ENCODE results near the gene ATP10A. TPM values are rescaled to one million over a fixed set of nuclear protein-coding genes. Genes with fewer than 3 reads are reported as not detected.

ATP10A gene
- polyA plus RNA-seq, 1 donor (not counting 4 experiments of a cell fraction or from before 2014, with no cell fraction given) = not detected

- H2AFZ ChIP-seq (ENCODE audit: control insufficient read depth, low read length) = no peak overlapping the region
- no peak overlapping the region for H3K9ac ChIP-seq (ENCODE audit: control insufficient read depth, extremely low read depth, insufficient read depth, low read length)
- dilution Hi-C loops (cut with MboI; ENCODE audit: extremely low pct_ligation_motif_present, low sequenced_read_pairs) = no loop called here
- H3K27me3 ChIP-seq (ENCODE audit: control insufficient read depth, extremely low read depth, insufficient read depth, low read length) = no peaks in the 10 kb centered on the region
- peaks cover 16% of the 10 kb centered on the region for H3K9me3 ChIP-seq (ENCODE audit: control insufficient read depth, low read depth, low read length)
- no peaks in the 10 kb centered on the region for H3K9me1 ChIP-seq (ENCODE audit: control insufficient read depth, extremely low read depth, insufficient read depth, low read length)
- H3K36me3 ChIP-seq (ENCODE audit: control insufficient read depth in 2 of 2, extremely low read depth in 1 of 2, insufficient read depth in 2 of 2, low read length in 2 of 2) = no peaks in the 10 kb centered on the region
- no peak for FAIRE-seq
- H3K27ac ChIP-seq (ENCODE audit: control insufficient read depth, insufficient read depth, low read length) = no peak overlapping the region
- no peaks in the 10 kb centered on the region for H4K20me1 ChIP-seq (ENCODE audit: control insufficient read depth, extremely low read depth, insufficient read depth, low read length)
- no peaks in the 10 kb centered on the region for H3K79me2 ChIP-seq (ENCODE audit: control insufficient read depth, insufficient read depth, low read length)
- H3K4me2 ChIP-seq (ENCODE audit: control insufficient read depth, extremely low read depth, insufficient read depth, low read depth, low read length) = no peak overlapping the region
- no peaks in the 10 kb centered on the region for H3K4me1 ChIP-seq (ENCODE audit: control insufficient read depth, extremely low read depth, insufficient read depth, low read length)
- no peak overlapping the region for H3K4me3 ChIP-seq (ENCODE audit: control insufficient read depth in 2 of 3, extremely low read depth in 1 of 3, insufficient read depth in 2 of 3, low read depth in 1 of 3, low read length in 3 of 3)
- DNase-seq (ENCODE audit: low read depth, low spot score) = no peak
- TF ChIP-seq EZH2 (IDR thresholded peaks at IDR 0.05; ENCODE audit: low read length) = no peak
- TF ChIP-seq, protein P1, sequence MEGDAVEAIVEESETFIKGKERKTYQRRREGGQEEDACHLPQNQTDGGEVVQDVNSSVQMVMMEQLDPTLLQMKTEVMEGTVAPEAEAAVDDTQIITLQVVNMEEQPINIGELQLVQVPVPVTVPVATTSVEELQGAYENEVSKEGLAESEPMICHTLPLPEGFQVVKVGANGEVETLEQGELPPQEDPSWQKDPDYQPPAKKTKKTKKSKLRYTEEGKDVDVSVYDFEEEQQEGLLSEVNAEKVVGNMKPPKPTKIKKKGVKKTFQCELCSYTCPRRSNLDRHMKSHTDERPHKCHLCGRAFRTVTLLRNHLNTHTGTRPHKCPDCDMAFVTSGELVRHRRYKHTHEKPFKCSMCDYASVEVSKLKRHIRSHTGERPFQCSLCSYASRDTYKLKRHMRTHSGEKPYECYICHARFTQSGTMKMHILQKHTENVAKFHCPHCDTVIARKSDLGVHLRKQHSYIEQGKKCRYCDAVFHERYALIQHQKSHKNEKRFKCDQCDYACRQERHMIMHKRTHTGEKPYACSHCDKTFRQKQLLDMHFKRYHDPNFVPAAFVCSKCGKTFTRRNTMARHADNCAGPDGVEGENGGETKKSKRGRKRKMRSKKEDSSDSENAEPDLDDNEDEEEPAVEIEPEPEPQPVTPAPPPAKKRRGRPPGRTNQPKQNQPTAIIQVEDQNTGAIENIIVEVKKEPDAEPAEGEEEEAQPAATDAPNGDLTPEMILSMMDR (optimal IDR thresholded peaks at IDR 0.05 in 1 of 3, IDR thresholded peaks at IDR 0.05 in 1 of 3, conservative IDR thresholded peaks at IDR 0.05 in 1 of 3; ENCODE audit: extremely low read depth in 1 of 3, insufficient read depth in 2 of 3, low read length in 3 of 3) = no peak
Observed at GRCh38 chr15:25783607-25784540, 79.3 kb downstream of the ATP10A start.

DNA sequence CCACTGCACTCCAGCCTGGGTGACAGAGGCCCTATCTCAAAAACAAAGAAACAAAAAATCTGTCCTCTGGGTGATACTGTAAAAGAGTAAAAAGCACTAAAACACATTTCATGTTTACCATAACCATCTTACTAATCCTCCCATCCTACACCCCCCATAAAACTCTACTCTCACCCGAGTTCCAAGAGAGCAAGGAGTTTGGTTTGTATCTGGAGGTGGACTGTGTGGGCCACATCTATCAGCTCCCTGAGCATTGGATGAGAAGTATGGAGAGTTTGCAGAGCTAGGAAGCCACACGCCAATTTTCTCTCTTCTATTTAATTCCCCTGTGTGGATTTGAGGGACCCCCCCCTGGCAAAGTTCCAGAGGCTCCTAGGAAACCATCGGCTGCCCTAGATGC is 80.0 kb downstream of the ATP10A start:
- Histone ChIP-seq H3K9me3 (ENCODE audit: control insufficient read depth, low read depth, low read length) (peaks cover 16% of the 10 kb centered on the region), H3K79me2 (ENCODE audit: control insufficient read depth, insufficient read depth, low read length) (no peaks in the 10 kb centered on the region), H2AFZ (ENCODE audit: control insufficient read depth, low read length) (no peak overlapping the region), H3K9me1 (ENCODE audit: control insufficient read depth, extremely low read depth, insufficient read depth, low read length) (no peaks in the 10 kb centered on the region), H3K4me1 (ENCODE audit: control insufficient read depth, extremely low read depth, insufficient read depth, low read length) (no peaks in the 10 kb centered on the region), H3K27me3 (ENCODE audit: control insufficient read depth, extremely low read depth, insufficient read depth, low read length) (no peaks in the 10 kb centered on the region), H4K20me1 (ENCODE audit: control insufficient read depth, extremely low read depth, insufficient read depth, low read length) (no peaks in the 10 kb centered on the region), H3K4me2 (ENCODE audit: control insufficient read depth, extremely low read depth, insufficient read depth, low read depth, low read length) (no peak overlapping the region), H3K9ac (ENCODE audit: control insufficient read depth, extremely low read depth, insufficient read depth, low read length) (no peak overlapping the region), H3K36me3 (ENCODE audit: control insufficient read depth in 2 of 2, extremely low read depth in 1 of 2, insufficient read depth in 2 of 2, low read length in 2 of 2) (no peaks in the 10 kb centered on the region), H3K4me3 (ENCODE audit: control insufficient read depth in 2 of 3, extremely low read depth in 1 of 3, insufficient read depth in 2 of 3, low read depth in 1 of 3, low read length in 3 of 3) (no peak overlapping the region), H3K27ac (ENCODE audit: control insufficient read depth, insufficient read depth, low read length) (no peak overlapping the region)
- dilution Hi-C loops (cut with MboI; ENCODE audit: extremely low pct_ligation_motif_present, low sequenced_read_pairs) = no loop called here
- FAIRE-seq = no peak
- TF ChIP-seq, protein P1 (optimal IDR thresholded peaks at IDR 0.05 in 1 of 3, IDR thresholded peaks at IDR 0.05 in 1 of 3, conservative IDR thresholded peaks at IDR 0.05 in 1 of 3; ENCODE audit: extremely low read depth in 1 of 3, insufficient read depth in 2 of 3, low read length in 3 of 3) = no peak
- no peak for TF ChIP-seq EZH2 (IDR thresholded peaks at IDR 0.05; ENCODE audit: low read length)
- no peak for DNase-seq (ENCODE audit: low read depth, low spot score)
